Neuronal stem cell (in vitro differentiated cells): ENCODE results near the gene AURKAIP1.

Experiments used
- DNase-seq: peaks from one replicate; pipeline ENCODE4 v3.0.0-alpha.2; 2013; ENCODE audit warnings: low spot score
- H2AFZ ChIP-seq: one replicate; pipeline ENCODE4 v1.6.1; 2013; ENCODE audit warnings: mild to moderate bottlenecking, low read length, inconsistent platforms
- H2AK5ac ChIP-seq: 2 replicates; pipeline ENCODE4 v1.6.1; 2013; ENCODE audit warnings: low read depth, mild to moderate bottlenecking, inconsistent platforms, low read length, moderate library complexity, mixed read lengths
- H2BK120ac ChIP-seq: 2 replicates; pipeline ENCODE4 v1.6.1; 2013; ENCODE audit warnings: low read depth, mild to moderate bottlenecking, inconsistent platforms, low read length, moderate library complexity, mixed read lengths
- H2BK12ac ChIP-seq: one replicate; pipeline ENCODE4 v1.6.1; 2013; ENCODE audit warnings: low read length, inconsistent platforms
- H2BK15ac ChIP-seq: 2 replicates; pipeline ENCODE4 v1.6.1; 2013; ENCODE audit warnings: mild to moderate bottlenecking, low read length, inconsistent platforms, mixed read lengths
- H2BK5ac ChIP-seq: one replicate; pipeline ENCODE4 v1.6.1; 2013; ENCODE audit warnings: inconsistent platforms, mild to moderate bottlenecking, low read length, moderate library complexity
- H3K14ac ChIP-seq: one replicate; pipeline ENCODE4 v1.6.1; 2013; ENCODE audit warnings: low read length, inconsistent platforms
- H3K18ac ChIP-seq: 2 replicates; pipeline ENCODE4 v1.6.1; 2013; ENCODE audit warnings: low read length, inconsistent platforms
- H3K23ac ChIP-seq: 2 replicates; pipeline ENCODE4 v1.6.1; 2013; ENCODE audit warnings: low read depth, mild to moderate bottlenecking, mixed read lengths, low read length, inconsistent platforms; ENCODE audit not compliant: poor library complexity
- H3K27ac ChIP-seq: replicated peaks from 3 replicates; pipeline ENCODE4 v1.5.1; 2013; ENCODE audit warnings: low read length, inconsistent platforms
- H3K27me3 ChIP-seq, 3 experiments: 2 replicates each; pipeline ENCODE4 v1.6.1; 2013; ENCODE audit warnings: low read length in 3 of 3, mild to moderate bottlenecking in 2 of 3, inconsistent platforms in 1 of 3, low read depth in 1 of 3, mixed read lengths in 1 of 3, moderate library complexity in 1 of 3; ENCODE audit not compliant: control insufficient read depth in 3 of 3, insufficient read depth in 3 of 3
- H3K36me3 ChIP-seq, 2 donors: replicated peaks in 1 of 2; 2 replicates each; pipeline ENCODE4 v1.6.1; 2013; ENCODE audit warnings: low read length in 2 of 2; ENCODE audit not compliant: control insufficient read depth in 2 of 2, insufficient read depth in 2 of 2
- H3K4ac ChIP-seq: 2 replicates; pipeline ENCODE4 v1.6.1; 2013; ENCODE audit warnings: inconsistent platforms, mild to moderate bottlenecking, low read length, moderate library complexity
- H3K4me1 ChIP-seq, 2 donors: 1 replicate in 1 of 2; 2 replicates in 1 of 2; pipeline ENCODE4 v1.6.1; 2013; ENCODE audit warnings: low read length in 2 of 2, low read depth in 1 of 2; ENCODE audit not compliant: control insufficient read depth in 2 of 2, insufficient read depth in 1 of 2
- H3K4me2 ChIP-seq: one replicate; pipeline ENCODE4 v1.6.1; 2013; ENCODE audit warnings: mild to moderate bottlenecking, low read length, inconsistent platforms; ENCODE audit not compliant: insufficient read depth, poor library complexity, severe bottlenecking
- H3K4me3 ChIP-seq, 2 donors: 2 replicates each; pipeline ENCODE4 v1.5.1; 2013; ENCODE audit warnings: low read length in 2 of 2, mild to moderate bottlenecking in 2 of 2, inconsistent platforms in 1 of 2, moderate library complexity in 1 of 2
- H3K79me1 ChIP-seq: one replicate; pipeline ENCODE4 v1.6.1; 2013; ENCODE audit warnings: low read depth, mild to moderate bottlenecking, inconsistent platforms, low read length, moderate library complexity
- H3K9ac ChIP-seq: one replicate; pipeline ENCODE4 v1.6.1; 2013; ENCODE audit warnings: mild to moderate bottlenecking, low read depth, low read length, inconsistent platforms; ENCODE audit not compliant: poor library complexity
- H3K9me3 ChIP-seq, 2 donors: replicated peaks in 1 of 2; 2 replicates each; pipeline versions ENCODE3 to v1.6.1; 2013; ENCODE audit warnings: low read length in 2 of 2, mild to moderate bottlenecking in 2 of 2, inconsistent platforms in 1 of 2, low read depth in 1 of 2, mixed read lengths in 1 of 2, moderate library complexity in 1 of 2; ENCODE audit not compliant: control insufficient read depth in 2 of 2, insufficient read depth in 1 of 2
- H4K8ac ChIP-seq: one replicate; pipeline ENCODE4 v1.6.1; 2013; ENCODE audit warnings: low read depth, mild to moderate bottlenecking, inconsistent platforms, low read length, moderate library complexity
- H4K91ac ChIP-seq: one replicate; pipeline ENCODE4 v1.6.1; 2013; ENCODE audit warnings: low read length, low read depth, mild to moderate bottlenecking, inconsistent platforms; ENCODE audit not compliant: poor library complexity
- WGBS, 2 donors: extraction: QIAGEN DNeasy Blood & Tissue Kit; methylation state at CpG; one replicate each; pipeline ENCODE4 v1.1.7; 2013; ENCODE audit warnings: missing lambda C conversion rate in 2 of 2, mixed read lengths in 1 of 2; ENCODE audit not compliant: insufficient read length in 2 of 2, insufficient replicate concordance in 1 of 2; ENCODE audit errors: extremely low coverage in 2 of 2; 5-methylcytosine and 5-hydroxymethylcytosine counted together

AURKAIP1 gene

GRCh38 chr1:1347026-1347595, 27.9 kb downstream of the AURKAIP1 start:
- H3K36me3 ChIP-seq: no peaks in the 10 kb centered on the region
- H3K18ac ChIP-seq: no peak overlapping the region
- no peak overlapping the region for H4K91ac ChIP-seq
- H3K4ac ChIP-seq: no peak overlapping the region
- no peaks in the 10 kb centered on the region for H3K9me3 ChIP-seq
- no peak overlapping the region for H3K14ac ChIP-seq
- peaks cover 32% of the 10 kb centered on the region for H3K79me1 ChIP-seq
- H4K8ac ChIP-seq: no peak overlapping the region
- H3K4me1 ChIP-seq: peaks cover 19 to 21% of the 10 kb centered on the region in 2 donors
- H2BK5ac ChIP-seq: no peak overlapping the region
- H3K4me2 ChIP-seq: no peak overlapping the region
- no peak overlapping the region for H2BK120ac ChIP-seq
- H2BK15ac ChIP-seq: peak overlapping the region; percentile 30
- H2BK12ac ChIP-seq: peak overlapping the region; percentile 4
- no peak overlapping the region for H2AK5ac ChIP-seq
- H3K9ac ChIP-seq: peak overlapping the region; percentile 16
- H2AFZ ChIP-seq: no peak overlapping the region
- H3K27ac ChIP-seq: no peak overlapping the region
- peak overlapping the region; percentile 98 for H3K23ac ChIP-seq
- DNase-seq: no peak
- WGBS, 2 donors: no CpG with 5 or more reads among the region's 10 CpGs
- H3K4me3 ChIP-seq: peak overlapping the region in 1 of 2 donors; percentile 96
- H3K27me3 ChIP-seq: no peaks in the 10 kb centered on the region

GRCh38 chr1:1346501-1346890, 28.5 kb downstream of the AURKAIP1 start:
- Histone ChIP-seq H2AFZ (no peak overlapping the region), H3K9ac (peak overlapping the region; percentile 4), H3K23ac (peak overlapping the region; percentile 55), H2BK120ac (no peak overlapping the region), H3K4me1 (peaks cover 14 to 15% of the 10 kb centered on the region in 2 donors), H2BK15ac (no peak overlapping the region), H4K8ac (no peak overlapping the region), H2AK5ac (peak overlapping the region; percentile 5), H3K4ac (no peak overlapping the region), H3K4me2 (no peak overlapping the region), H3K9me3 (no peaks in the 10 kb centered on the region), H3K4me3 (no peak overlapping the region), H3K79me1 (peaks cover 34% of the 10 kb centered on the region), H3K27ac (no peak overlapping the region), H4K91ac (no peak overlapping the region), H2BK5ac (no peak overlapping the region), H3K14ac (no peak overlapping the region), H3K36me3 (peaks cover under 1 to 6% of the 10 kb centered on the region in 2 donors), H2BK12ac (peak overlapping the region; percentile 41), H3K18ac (no peak overlapping the region), H3K27me3 (no peaks in the 10 kb centered on the region)
- DNase-seq: no peak
- no CpG with 5 or more reads among the region's 10 CpGs for WGBS, 2 donors

- peaks cover 12 to 13% of the 10 kb centered on the region in 2 donors for H3K4me1 ChIP-seq
- DNase-seq: no peak
- H3K4me2 ChIP-seq: no peak overlapping the region
- no peak overlapping the region for H2AFZ ChIP-seq
- H3K14ac ChIP-seq: no peak overlapping the region
- H3K9ac ChIP-seq: peak overlapping the region; percentile 4
- H3K27me3 ChIP-seq: no peaks in the 10 kb centered on the region
- no peak overlapping the region for H2BK120ac ChIP-seq
- H3K36me3 ChIP-seq: peaks cover 6 to 11% of the 10 kb centered on the region in 2 donors
- H3K4me3 ChIP-seq: no peak overlapping the region
- H3K27ac ChIP-seq: no peak overlapping the region
- no peak overlapping the region for H4K8ac ChIP-seq
- H3K4ac ChIP-seq: no peak overlapping the region
- no CpG with 5 or more reads among the region's 12 CpGs for WGBS, 2 donors
- H4K91ac ChIP-seq: no peak overlapping the region
- H3K79me1 ChIP-seq: peaks cover 37% of the 10 kb centered on the region
- peak overlapping the region; percentile 73 for H3K23ac ChIP-seq
- no peak overlapping the region for H2BK15ac ChIP-seq
- peak overlapping the region; percentile 5 for H2AK5ac ChIP-seq
- H2BK5ac ChIP-seq: no peak overlapping the region
- H2BK12ac ChIP-seq: peak overlapping the region; percentile 41
- no peak overlapping the region for H3K18ac ChIP-seq
- H3K9me3 ChIP-seq: peaks cover 0 to 5% of the 10 kb centered on the region in 2 donors
Observed at GRCh38 chr1:1345860-1346500, 29.0 kb downstream of the AURKAIP1 start.

GRCh38 chr1:1345384-1345783, 29.6 kb downstream of the AURKAIP1 start:
- Histone ChIP-seq H2BK15ac (no peak overlapping the region), H3K14ac (no peak overlapping the region), H2BK120ac (no peak overlapping the region), H3K27ac (no peak overlapping the region), H3K9ac (no peak overlapping the region), H3K79me1 (peaks cover 37% of the 10 kb centered on the region), H3K36me3 (peaks cover 11 to 17% of the 10 kb centered on the region in 2 donors), H2AFZ (no peak overlapping the region), H3K4me1 (peaks cover 13 to 15% of the 10 kb centered on the region in 2 donors), H2AK5ac (peak overlapping the region; percentile 5), H3K9me3 (peaks cover 0 to 9% of the 10 kb centered on the region in 2 donors), H2BK5ac (no peak overlapping the region), H4K91ac (no peak overlapping the region), H3K4me2 (no peak overlapping the region), H3K18ac (no peak overlapping the region), H2BK12ac (no peak overlapping the region), H3K23ac (peak overlapping the region; percentile 73), H3K27me3 (no peaks in the 10 kb centered on the region), H4K8ac (no peak overlapping the region), H3K4me3 (no peak overlapping the region), H3K4ac (no peak overlapping the region)
- DNase-seq: no peak
- WGBS, 2 donors: no CpG with 5 or more reads among the region's 16 CpGs
